ENCODE results near the gene ALPP.

The ALPP gene

GRCh38 chr2:232341739-232342126 lies 36.8 kb upstream of the ALPP start:
- TF ChIP-seq Cebpa-rat (IDR thresholded peaks at IDR 0.05): no peak
- Histone ChIP-seq H3K9ac (no peak overlapping the region; the same call in 1 of the 2 replicates), H3K4me2 (no peak overlapping the region), H3K27me3 (no peaks in the 10 kb centered on the region), H3K36me3 (peaks cover 5% of the 10 kb centered on the region; the same call in 1 of the 2 replicates), H4K20me1 (no peaks in the 10 kb centered on the region), H3K27ac (no peak overlapping the region), H3K4me3 (no peak overlapping the region), H3K4me1 (peaks cover 6% of the 10 kb centered on the region), H3K9me3 (no peaks in the 10 kb centered on the region)

- H3K9ac ChIP-seq: no peak overlapping the region
- H3K36me3 ChIP-seq: no peaks in the 10 kb centered on the region; the same call in 1 of the 2 replicates
- H3K9me3 ChIP-seq: no peaks in the 10 kb centered on the region
- no peak overlapping the region for H3K4me3 ChIP-seq
- no peaks in the 10 kb centered on the region for H3K4me1 ChIP-seq
- H3K27ac ChIP-seq: no peak overlapping the region
- H3K4me2 ChIP-seq: no peak overlapping the region
- no peaks in the 10 kb centered on the region for H3K27me3 ChIP-seq
- H4K20me1 ChIP-seq: no peaks in the 10 kb centered on the region
- no peak for TF ChIP-seq Cebpa-rat (IDR thresholded peaks at IDR 0.05)
Measured at GRCh38 chr2:232342635-232343565, 35.7 kb upstream of the ALPP start.

GRCh38 chr2:232343821-232344220 lies 34.7 kb upstream of the ALPP start:
- Histone ChIP-seq H3K36me3 (no peaks in the 10 kb centered on the region; the same call in 1 of the 2 replicates), H3K9ac (no peak overlapping the region), H3K27ac (no peak overlapping the region), H3K4me1 (peaks cover 2% of the 10 kb centered on the region), H3K27me3 (no peaks in the 10 kb centered on the region), H3K4me3 (no peak overlapping the region), H3K9me3 (no peaks in the 10 kb centered on the region), H3K4me2 (no peak overlapping the region), H4K20me1 (no peaks in the 10 kb centered on the region)
- TF ChIP-seq Cebpa-rat (IDR thresholded peaks at IDR 0.05): no peak

- Histone ChIP-seq H3K9me3 (no peaks in the 10 kb centered on the region), H3K27ac (no peak overlapping the region), H4K20me1 (no peaks in the 10 kb centered on the region), H3K4me3 (no peak overlapping the region), H3K9ac (no peak overlapping the region), H3K4me1 (peaks cover 10% of the 10 kb centered on the region), H3K27me3 (peaks cover 6% of the 10 kb centered on the region), H3K4me2 (no peak overlapping the region), H3K36me3 (no peaks in the 10 kb centered on the region)
- no peak for TF ChIP-seq Cebpa-rat (IDR thresholded peaks at IDR 0.05)
Measured at GRCh38 chr2:232345251-232345650, 33.3 kb upstream of the ALPP start.

GRCh38 chr2:232347369-232347768 lies 31.2 kb upstream of the ALPP start:
- Histone ChIP-seq H3K9ac (no peak overlapping the region), H3K4me2 (no peak overlapping the region), H3K27ac (no peak overlapping the region), H3K4me1 (peaks cover 10% of the 10 kb centered on the region), H4K20me1 (no peaks in the 10 kb centered on the region), H3K36me3 (no peaks in the 10 kb centered on the region), H3K27me3 (peaks cover 27% of the 10 kb centered on the region), H3K9me3 (peaks cover 13% of the 10 kb centered on the region), H3K4me3 (no peak overlapping the region)
- TF ChIP-seq Cebpa-rat (IDR thresholded peaks at IDR 0.05): no peak

- TF ChIP-seq Cebpa-rat (IDR thresholded peaks at IDR 0.05): no peak
- peak overlapping the region; percentile 31; the same call in 1 of the 2 replicates for H3K4me2 ChIP-seq
- peaks cover 43% of the 10 kb centered on the region for H3K27me3 ChIP-seq
- no peaks in the 10 kb centered on the region for H3K36me3 ChIP-seq
- no peak overlapping the region for H3K27ac ChIP-seq
- H4K20me1 ChIP-seq: no peaks in the 10 kb centered on the region
- H3K9me3 ChIP-seq: peaks cover 16% of the 10 kb centered on the region
- H3K9ac ChIP-seq: no peak overlapping the region
- no peak overlapping the region for H3K4me3 ChIP-seq
- peaks cover 10% of the 10 kb centered on the region for H3K4me1 ChIP-seq
Measured at GRCh38 chr2:232348936-232349335, 29.6 kb upstream of the ALPP start.

- Histone ChIP-seq H3K27ac (no peak overlapping the region), H3K9ac (no peak overlapping the region), H4K20me1 (no peaks in the 10 kb centered on the region), H3K4me2 (no peak overlapping the region), H3K4me3 (no peak overlapping the region), H3K4me1 (peaks cover 10% of the 10 kb centered on the region), H3K36me3 (no peaks in the 10 kb centered on the region), H3K9me3 (peaks cover 16% of the 10 kb centered on the region), H3K27me3 (peaks cover 44% of the 10 kb centered on the region)
- TF ChIP-seq Cebpa-rat (IDR thresholded peaks at IDR 0.05): no peak
Measured at GRCh38 chr2:232349546-232349945, 29.0 kb upstream of the ALPP start.

GRCh38 chr2:232349946-232350635 lies 28.5 kb upstream of the ALPP start:
- Histone ChIP-seq H3K36me3 (no peaks in the 10 kb centered on the region), H4K20me1 (no peaks in the 10 kb centered on the region), H3K4me3 (no peak overlapping the region), H3K27ac (no peak overlapping the region), H3K9ac (no peak overlapping the region), H3K9me3 (peaks cover 16% of the 10 kb centered on the region), H3K27me3 (peaks cover 44% of the 10 kb centered on the region), H3K4me2 (no peak overlapping the region), H3K4me1 (peaks cover 16% of the 10 kb centered on the region)
- no peak for TF ChIP-seq Cebpa-rat (IDR thresholded peaks at IDR 0.05)

- H4K20me1 ChIP-seq: no peaks in the 10 kb centered on the region
- H3K9me3 ChIP-seq: peaks cover 16% of the 10 kb centered on the region
- TF ChIP-seq Cebpa-rat (IDR thresholded peaks at IDR 0.05): no peak
- no peaks in the 10 kb centered on the region for H3K36me3 ChIP-seq
- H3K27me3 ChIP-seq: peaks cover 44% of the 10 kb centered on the region
- no peak overlapping the region for H3K27ac ChIP-seq
- H3K4me2 ChIP-seq: no peak overlapping the region
- H3K4me3 ChIP-seq: no peak overlapping the region
- no peak overlapping the region for H3K9ac ChIP-seq
- peaks cover 16% of the 10 kb centered on the region for H3K4me1 ChIP-seq
Measured at GRCh38 chr2:232350804-232351685, 27.5 kb upstream of the ALPP start.
